CD4-positive, alpha-beta T cell treated with Interleukin-2 at 100 ng/mL for 4 hours (primary cell): ENCODE results near the gene STRN4.

Source experiments
- DNase-seq: peaks from one replicate; pipeline ENCODE4 v3.0.0-alpha.2; 2020; ENCODE audit warnings: low spot score

The STRN4 gene

GRCh38 chr19:46742926-46743480, 3.2 kb downstream of the STRN4 start:
- DNase-seq: no peak

DNA sequence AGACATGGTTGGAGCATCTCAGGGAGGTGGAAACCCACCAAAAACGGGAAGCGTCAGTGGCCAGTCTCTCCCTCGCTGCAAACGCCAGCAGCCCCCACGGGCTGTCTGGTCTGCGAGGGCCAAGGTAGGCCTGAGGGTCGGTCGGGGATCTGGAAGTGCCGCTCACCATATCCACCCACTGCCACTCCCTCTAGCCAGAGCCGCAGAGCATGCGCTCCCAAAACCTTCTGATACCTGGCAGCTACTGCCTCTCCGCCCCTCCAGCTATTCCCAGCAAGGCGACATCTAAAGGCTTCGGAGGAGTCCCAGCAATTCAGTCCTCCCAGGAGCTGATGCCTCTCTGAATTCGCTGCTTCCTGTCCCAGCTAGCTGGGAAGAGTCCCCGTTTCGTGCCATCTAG, 4.8 kb downstream of the STRN4 start:
- no peak for DNase-seq

GRCh38 chr19:46739290-46739771, 6.9 kb downstream of the STRN4 start:
- DNase-seq: no peak

DNA sequence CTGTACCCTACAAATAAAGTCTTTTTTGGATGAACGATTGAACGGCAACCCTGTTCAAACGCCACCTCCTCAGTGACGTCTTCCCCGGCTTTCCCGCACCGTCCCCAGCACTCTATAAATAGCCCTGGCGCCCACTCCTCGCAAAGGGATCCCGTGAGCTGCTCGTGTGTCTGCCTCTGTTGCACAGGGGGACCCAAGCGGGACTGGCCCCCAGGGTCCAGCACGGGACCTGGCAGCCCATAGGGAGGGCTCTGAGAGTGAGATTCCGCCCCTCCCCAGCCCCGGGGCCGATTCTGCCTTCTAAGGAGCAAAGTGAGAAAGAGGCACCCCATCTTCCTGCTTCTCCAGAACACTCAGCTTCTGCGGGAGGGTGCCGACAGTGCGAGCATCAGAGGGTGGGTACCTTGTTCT, 8.5 kb downstream of the STRN4 start:
- DNase-seq: no peak

- no peak for DNase-seq
Measured at GRCh38 chr19:46737298-46737654, 9.0 kb downstream of the STRN4 start.

DNA sequence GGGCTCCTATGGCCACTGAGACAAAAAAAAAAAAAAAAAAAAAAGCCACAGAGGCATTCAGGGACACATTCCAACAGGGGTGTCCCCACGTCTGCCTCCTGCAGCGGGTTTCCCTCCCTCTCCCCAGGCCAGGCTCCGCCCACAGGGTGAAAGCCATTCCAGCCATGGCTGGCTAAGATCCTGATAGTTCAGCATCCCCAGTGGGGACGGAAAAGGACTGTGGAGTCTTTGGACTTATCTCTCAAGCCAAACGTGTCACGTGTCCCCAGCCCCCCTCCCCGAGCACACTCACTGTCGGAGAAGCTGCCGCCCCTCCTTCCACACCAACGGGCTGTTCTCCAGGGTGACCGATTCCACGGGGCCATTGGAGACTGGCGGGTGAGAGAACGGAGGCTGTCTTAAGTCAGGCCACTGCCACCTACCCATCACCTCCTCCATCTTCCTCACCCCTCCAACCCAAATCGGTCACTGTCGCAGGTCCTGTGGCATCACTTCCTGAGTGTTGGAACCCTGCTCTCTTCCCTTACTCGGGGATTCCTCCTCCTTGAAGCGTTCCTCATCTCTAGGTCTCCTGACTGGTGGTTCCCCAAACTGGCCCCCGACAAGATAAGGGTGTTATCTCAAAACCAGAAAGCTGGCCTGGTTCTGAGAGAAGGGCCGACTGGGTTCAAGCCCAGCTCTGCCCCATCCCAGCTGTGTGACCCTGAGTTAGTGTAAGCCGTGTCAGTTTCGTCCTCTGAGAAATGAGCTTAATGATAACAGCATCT, 9.5 kb downstream of the STRN4 start:
- DNase-seq: no peak

- DNase-seq: no peak
Measured at GRCh38 chr19:46733690-46734292, 12.5 kb downstream of the STRN4 start.

- no peak for DNase-seq
Measured at GRCh38 chr19:46732966-46733689, 13.1 kb downstream of the STRN4 start.

DNA sequence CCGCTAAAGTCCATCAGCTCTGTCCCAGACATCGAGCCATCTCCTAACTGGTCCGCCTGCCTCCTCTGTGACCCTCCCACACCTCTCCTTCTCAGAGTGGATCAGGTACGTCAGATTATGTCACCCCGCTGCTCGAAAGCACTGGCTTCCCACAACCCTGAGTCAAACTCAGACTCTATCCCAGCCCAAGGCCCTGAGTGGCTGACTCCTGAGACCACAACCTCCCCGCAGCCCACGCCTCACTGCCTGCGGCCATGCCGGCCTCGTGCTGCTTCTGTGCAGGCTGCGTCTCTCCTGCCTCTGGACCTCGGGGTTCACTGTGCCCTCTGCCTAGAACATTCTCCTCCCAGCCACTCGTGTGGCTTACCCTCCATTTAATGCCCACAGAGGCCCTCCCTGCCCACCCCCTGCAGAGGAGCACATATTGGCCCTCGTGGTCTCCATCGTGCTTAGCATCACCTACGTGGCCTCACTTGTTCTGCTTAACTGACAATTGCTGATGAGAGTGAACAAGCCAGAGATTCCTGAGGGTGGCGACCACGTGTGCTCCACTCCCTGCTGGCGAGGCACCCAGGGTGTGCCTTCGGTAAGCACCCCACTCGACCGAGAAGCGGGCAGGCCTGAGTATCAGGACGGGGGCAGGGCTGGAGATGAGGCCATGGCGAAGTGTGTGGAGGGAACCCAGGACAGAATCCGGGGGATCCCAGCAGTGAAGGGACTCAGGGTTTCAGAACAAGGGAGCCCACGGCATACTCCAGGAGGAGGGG, 13.9 kb downstream of the STRN4 start:
- no peak for DNase-seq

DNA sequence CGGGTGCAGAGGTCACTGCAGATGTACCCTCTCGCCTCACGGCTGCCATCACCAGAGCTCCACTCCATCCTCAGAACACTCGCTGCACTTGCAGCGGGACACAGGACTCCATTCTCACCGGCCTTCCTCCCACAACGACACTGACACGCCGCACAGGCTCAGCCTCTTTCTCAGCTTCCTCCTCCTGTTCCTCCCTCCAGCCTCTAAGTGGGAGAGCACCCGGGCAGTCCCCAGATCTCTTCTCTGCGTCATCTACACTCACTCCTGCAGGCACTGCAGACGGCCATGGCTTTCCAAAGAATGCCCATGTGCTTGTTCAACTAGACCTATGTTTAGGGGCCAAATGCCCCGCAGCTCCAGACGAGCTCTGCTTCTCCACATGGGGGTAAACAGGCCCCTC, 14.7 kb downstream of the STRN4 start:
- no peak for DNase-seq

GRCh38 chr19:46731007-46731501, 15.2 kb downstream of the STRN4 start:
- no peak for DNase-seq

DNA sequence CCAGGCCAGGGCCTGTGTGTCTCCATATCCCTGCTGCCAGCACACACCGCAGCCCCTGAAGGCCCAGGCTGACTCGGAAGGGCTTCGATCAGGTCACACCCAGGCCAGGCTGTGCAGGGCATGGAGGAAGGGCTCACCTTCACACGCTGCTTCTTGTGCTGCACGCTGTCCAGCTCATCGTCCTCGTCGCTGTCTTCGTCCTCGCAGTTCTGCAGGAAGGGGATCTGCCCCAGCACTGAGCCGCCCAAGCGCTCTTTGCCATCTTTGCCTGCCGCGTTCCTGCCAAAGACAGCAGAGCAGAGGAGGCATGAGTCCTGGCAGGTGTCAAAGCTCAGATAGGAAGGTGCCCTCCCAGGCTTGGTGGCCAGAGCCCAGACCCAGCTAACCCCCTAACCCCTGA, 15.7 kb downstream of the STRN4 start:
- DNase-seq: no peak

DNA sequence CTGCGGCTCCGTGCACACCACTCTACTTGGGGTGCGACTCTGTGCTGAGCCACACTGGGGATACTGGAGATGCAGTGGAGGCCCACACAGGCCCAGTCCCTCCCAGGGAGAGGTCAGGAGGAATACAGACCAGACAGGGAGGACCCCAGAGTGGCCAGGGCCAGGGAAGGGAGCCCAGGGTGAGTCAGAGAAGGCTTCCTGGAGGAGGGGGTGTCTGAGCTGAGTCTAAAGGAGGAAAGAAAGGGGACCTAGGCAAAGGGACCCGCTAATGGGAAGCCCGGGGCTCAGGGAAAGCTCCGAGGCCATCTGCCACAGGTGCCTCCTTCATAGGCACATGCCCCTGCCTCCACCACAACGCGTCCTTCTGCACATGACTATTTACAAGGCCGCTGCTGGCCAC, 16.1 kb downstream of the STRN4 start:
- DNase-seq: no peak

GRCh38 chr19:46729696-46730095, 16.6 kb downstream of the STRN4 start:
- no peak for DNase-seq

DNA sequence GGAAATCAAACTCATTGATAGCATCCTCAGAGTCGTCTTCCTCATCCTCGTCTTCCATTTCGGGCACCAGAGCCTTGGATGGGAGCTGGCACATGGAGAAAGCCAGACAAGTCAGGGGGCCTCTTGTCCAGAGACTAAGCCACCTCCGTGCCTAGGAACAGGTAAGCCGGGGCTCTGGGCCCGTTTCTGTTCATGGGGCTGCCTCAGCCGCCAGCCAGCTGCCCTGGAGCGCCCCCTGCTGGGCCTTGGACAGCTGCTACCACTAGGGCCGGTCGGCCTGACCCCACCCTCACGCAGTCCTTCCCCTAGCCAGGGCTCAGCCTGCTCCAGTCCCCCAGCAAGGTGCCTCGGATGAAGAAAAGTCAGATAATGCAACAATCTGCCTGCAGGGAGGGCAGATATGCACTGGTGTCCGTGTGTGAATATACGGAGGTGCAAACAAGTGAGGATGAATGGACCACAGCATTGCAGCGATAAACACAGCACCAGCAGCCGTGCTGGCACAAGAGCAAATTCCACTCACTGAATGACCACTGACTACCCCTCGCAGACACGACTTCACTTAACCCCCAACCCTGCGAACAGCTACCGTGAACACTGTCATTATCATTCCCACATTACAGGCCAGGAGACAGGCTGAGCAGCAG, 17.4 kb downstream of the STRN4 start:
- peak; percentile 83 for DNase-seq

DNA sequence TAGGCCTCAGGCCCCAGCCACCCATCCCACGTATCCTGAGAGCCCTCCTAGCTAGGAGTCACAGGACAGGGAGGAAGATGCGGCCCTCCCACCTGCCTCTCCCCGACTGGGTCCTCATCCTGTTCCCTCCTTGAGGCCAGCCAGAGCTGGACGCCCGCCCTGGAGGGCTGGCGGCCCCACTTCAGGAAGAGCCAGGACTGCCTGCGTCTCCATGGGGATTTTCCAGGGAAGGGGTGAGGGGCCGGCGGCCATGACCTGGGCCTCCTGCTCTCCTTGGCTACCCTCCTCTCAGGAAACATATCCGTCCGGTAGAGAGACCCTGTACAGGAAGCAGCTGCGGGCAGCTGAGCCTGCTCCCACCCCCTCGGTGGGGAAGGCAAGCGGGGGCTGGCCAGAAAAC, 18.0 kb downstream of the STRN4 start:
- no peak for DNase-seq

GRCh38 chr19:46727757-46728156, 18.5 kb downstream of the STRN4 start:
- DNase-seq: no peak

DNA sequence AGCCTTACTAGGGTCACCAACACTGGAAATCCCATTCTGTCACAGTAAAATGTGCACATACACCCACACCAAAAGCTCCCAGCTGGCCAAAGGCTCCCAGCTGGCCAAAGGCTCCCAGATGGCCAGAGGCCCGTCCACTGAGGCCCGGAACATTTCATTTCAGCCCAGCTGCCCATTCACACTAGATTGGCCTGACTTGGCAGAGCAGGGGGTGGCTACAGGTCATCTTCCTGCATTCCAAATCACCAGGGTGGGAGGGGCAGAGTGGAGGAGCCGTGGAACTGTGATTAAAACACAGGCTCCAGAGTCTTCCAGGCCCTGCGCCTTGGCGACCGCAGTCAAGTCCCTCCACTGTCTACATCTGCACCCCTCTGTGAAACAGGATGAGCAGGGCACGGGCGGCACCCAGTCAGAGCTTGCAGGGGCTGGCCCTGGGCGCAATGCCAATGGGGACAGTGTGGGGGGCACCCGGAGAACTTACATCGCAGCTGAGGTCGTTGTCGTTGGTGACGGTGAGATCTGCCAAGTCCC, 19.2 kb downstream of the STRN4 start:
- no peak for DNase-seq

- no peak for DNase-seq
Measured at GRCh38 chr19:46726551-46726950, 19.7 kb downstream of the STRN4 start.

DNA sequence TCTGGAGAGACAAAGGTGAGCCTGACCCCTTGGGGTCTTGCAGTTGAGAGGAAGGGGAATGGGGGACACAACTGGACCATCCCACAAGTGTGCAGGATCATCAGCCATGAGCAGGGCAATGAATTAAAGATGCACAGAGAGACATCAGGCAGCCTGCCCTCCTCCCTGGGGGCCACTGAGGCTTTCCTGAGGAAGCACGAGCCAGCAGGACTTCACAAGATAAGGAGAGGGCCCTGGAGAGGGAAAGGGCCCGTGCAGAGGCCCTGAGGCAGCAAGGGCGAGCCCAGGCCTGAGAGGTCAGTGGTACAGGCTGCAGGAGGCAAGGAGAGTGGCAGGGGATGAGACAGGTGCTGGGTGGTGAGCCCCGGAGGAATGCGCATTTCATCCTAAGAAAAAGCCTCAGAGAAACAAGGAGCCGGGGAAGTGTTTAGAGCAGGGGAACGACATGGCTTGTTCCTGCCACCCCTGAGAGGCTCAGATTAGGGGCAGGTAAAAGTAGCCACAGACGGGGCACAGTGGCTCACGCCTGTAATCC, 20.3 kb downstream of the STRN4 start:
- DNase-seq: no peak
